ENCODE measurements around the gene DNAH17.

GRCh38 chr17:78615631-78616030 is 38.4 kb upstream of the DNAH17 start:
- TF ChIP-seq CTCF (IDR thresholded peaks at IDR 0.05) (no peak), POLR2AphosphoS5 (IDR thresholded peaks at IDR 0.05; ENCODE audit: low read depth, low read length) (no peak), SIN3A (IDR thresholded peaks at IDR 0.05; ENCODE audit: borderline replicate concordance, insufficient read depth, low read depth, low read length) (no peak)
